RWPE2 (cell line): ENCODE measurements around the gene GNG12.
A peak's percentile ranks its signal among the peaks of the same experiment; 100 is the strongest.

Source experiments
- ATAC-seq: fragments of 200-7000 bp; cut with Tn5 transposase; 3 replicates; pipeline ENCODE4 v1.9.1; 2021; ENCODE audit warnings: low read depth
- DNase-seq: peaks from one replicate; pipeline ENCODE4 v3.0.0-alpha.2; 2020; ENCODE audit warnings: low spot score
- H3K27ac ChIP-seq: fragments of 450-650 bp; 2 replicates; pipeline ENCODE4 v1.5.1; 2017; ENCODE audit warnings: mild to moderate bottlenecking; ENCODE audit not compliant: poor library complexity, severe bottlenecking
- H3K27me3 ChIP-seq: fragments of 250-450 bp; sonication (Bioruptor Pico); 2 replicates; pipeline ENCODE4 v1.5.1; 2021; ENCODE audit warnings: mild to moderate bottlenecking, moderate library complexity; ENCODE audit not compliant: insufficient read depth, poor library complexity, severe bottlenecking
- H3K36me3 ChIP-seq: fragments of 250-450 bp; sonication (Bioruptor Pico); 2 replicates; pipeline ENCODE4 v1.5.1; 2020; ENCODE audit warnings: low read depth, mild to moderate bottlenecking, moderate library complexity
- H3K4me1 ChIP-seq: fragments of 250-450 bp; sonication (Bioruptor Pico); 2 replicates; pipeline ENCODE4 v1.5.1; 2021; ENCODE audit warnings: mild to moderate bottlenecking, moderate library complexity; ENCODE audit not compliant: insufficient read depth, poor library complexity, severe bottlenecking
- H3K4me3 ChIP-seq: fragments of 250-450 bp; sonication (Bioruptor Pico); 2 replicates; pipeline ENCODE4 v1.5.1; 2021; ENCODE audit warnings: mild to moderate bottlenecking, moderate library complexity; ENCODE audit not compliant: severe bottlenecking
- H3K9me3 ChIP-seq: fragments of 250-450 bp; sonication (Bioruptor Pico); 2 replicates; pipeline ENCODE4 v1.5.1; 2021; ENCODE audit warnings: mild to moderate bottlenecking, moderate library complexity; ENCODE audit not compliant: severe bottlenecking
- CTCF ChIP-seq: fragments of 450-650 bp; IDR thresholded peaks from one replicate; pipeline ENCODE4 v1.5.1; 2017; ENCODE audit warnings: mild to moderate bottlenecking, moderate library complexity; ENCODE audit not compliant: poor library complexity, severe bottlenecking

Gene GNG12

GRCh38 chr1:67687198-67687545, 146.1 kb downstream of the GNG12 start:
- Histone ChIP-seq H3K36me3 (peaks cover 45% of the 10 kb centered on the region), H3K27me3 (no peaks in the 10 kb centered on the region), H3K4me3 (peak overlapping the region; percentile 84), H3K27ac (peak overlapping the region; percentile 98), H3K4me1 (peaks cover 29% of the 10 kb centered on the region), H3K9me3 (no peaks in the 10 kb centered on the region)
- no peak for DNase-seq
- ATAC-seq = no peak
- no peak for TF ChIP-seq CTCF

- ATAC-seq (peak; percentile 46), DNase-seq (peak; percentile 93)
- Histone ChIP-seq H3K27ac (peak overlapping the region; percentile 98), H3K27me3 (no peaks in the 10 kb centered on the region), H3K4me1 (peaks cover 29% of the 10 kb centered on the region), H3K9me3 (no peaks in the 10 kb centered on the region), H3K4me3 (peak overlapping the region; percentile 84), H3K36me3 (peaks cover 45% of the 10 kb centered on the region)
- no peak for TF ChIP-seq CTCF
Observed at GRCh38 chr1:67686267-67687197, 146.7 kb downstream of the GNG12 start.

- peak; percentile 62 for DNase-seq
- Histone ChIP-seq H3K4me1 (peaks cover 29% of the 10 kb centered on the region), H3K9me3 (no peaks in the 10 kb centered on the region), H3K27me3 (no peaks in the 10 kb centered on the region), H3K36me3 (peaks cover 45% of the 10 kb centered on the region), H3K27ac (peak overlapping the region; percentile 98), H3K4me3 (peak overlapping the region; percentile 84)
- TF ChIP-seq CTCF = no peak
- peak; percentile 1; the same call in 1 of the 3 replicates for ATAC-seq
Observed at GRCh38 chr1:67685558-67686266, 147.6 kb downstream of the GNG12 start.

- Histone ChIP-seq H3K4me3 (peak within 1 kb of the TSS; percentile 84), H3K9me3 (no peaks in the 10 kb centered on the region), H3K36me3 (peaks cover 45% of the 10 kb centered on the region), H3K27ac (peak within 1 kb of the TSS; percentile 98), H3K27me3 (no peaks in the 10 kb centered on the region), H3K4me1 (peaks cover 29% of the 10 kb centered on the region)
- peak; percentile 72 for ATAC-seq
- TF ChIP-seq CTCF = no peak
- peak; percentile 98 for DNase-seq
Observed at GRCh38 chr1:67685067-67685557, 148.2 kb downstream of the GNG12 start, which contains the start of gene GADD45A. GADD45A (plus strand) TSS chr1:67685201; CDS start chr1:67685495, 294 bp downstream.
